GM18867 (cell line): ENCODE data around the gene ANP32A.
"Not testable (repeated sequence)": the region's sequence is repeated elsewhere in the genome, so short reads cannot be mapped to it uniquely, and the experiment has no call there.

Experiments
- ATAC-seq: cut with Tn5 transposase; IDR thresholded peaks from one replicate; pipeline ENCODE4 v1.9.1; 2021; ENCODE audit warnings: mild to moderate bottlenecking, moderate library complexity; ENCODE audit not compliant: unreplicated experiment

The ANP32A gene

GRCh38 chr15:68820295-68821189 is at the start of gene ANP32A:
Gene ANP32A (minus strand): TSS chr15:68820895. CDS start chr15:68820751, 144 bp downstream.
- ATAC-seq: peak; percentile 59

DNA sequence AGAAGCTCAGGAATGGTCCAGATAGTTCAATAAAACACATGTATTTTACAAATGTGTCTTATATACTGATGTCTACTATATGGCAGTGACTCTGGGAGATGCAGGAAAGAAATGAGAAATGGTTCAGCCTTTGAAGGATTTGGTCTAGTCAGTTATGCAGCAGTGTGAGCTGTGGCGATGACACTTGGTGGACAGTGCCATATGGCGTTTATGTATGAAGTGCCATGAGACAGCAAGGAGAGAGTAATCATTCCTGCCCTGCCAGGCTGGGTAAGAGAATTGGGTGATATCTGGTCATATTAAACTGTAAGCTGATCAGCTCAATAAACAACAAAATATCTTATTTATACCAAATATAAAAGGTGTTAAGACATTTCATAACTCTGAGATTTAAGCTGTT is 47.6 kb upstream of the ANP32A start:
- ATAC-seq: no peak

GRCh38 chr15:68862415-68862814 is 41.7 kb upstream of the ANP32A start:
- no peak for ATAC-seq

GRCh38 chr15:68858666-68859065 is 38.0 kb upstream of the ANP32A start:
- not testable (repeated sequence) for ATAC-seq

DNA sequence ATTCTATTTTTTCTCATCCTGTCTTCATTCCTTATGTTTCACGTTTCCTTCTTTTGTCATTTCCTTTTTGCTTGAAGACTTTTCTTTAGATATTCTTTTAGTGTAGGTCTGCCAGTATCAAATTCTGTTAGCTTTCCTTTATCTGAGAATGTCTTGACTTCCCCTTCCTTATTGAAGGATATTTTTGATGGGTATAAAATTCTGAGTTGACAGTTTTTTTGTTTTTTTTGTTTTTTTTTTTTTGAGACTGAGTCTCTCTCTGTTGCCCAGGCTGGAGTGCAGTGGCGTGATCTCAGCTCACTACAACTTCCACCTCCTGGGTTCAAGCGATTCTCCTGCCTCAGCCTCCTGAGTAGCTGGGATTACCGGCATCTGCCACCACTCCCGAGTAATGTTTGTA is 36.7 kb upstream of the ANP32A start:
- not testable (repeated sequence) for ATAC-seq

DNA sequence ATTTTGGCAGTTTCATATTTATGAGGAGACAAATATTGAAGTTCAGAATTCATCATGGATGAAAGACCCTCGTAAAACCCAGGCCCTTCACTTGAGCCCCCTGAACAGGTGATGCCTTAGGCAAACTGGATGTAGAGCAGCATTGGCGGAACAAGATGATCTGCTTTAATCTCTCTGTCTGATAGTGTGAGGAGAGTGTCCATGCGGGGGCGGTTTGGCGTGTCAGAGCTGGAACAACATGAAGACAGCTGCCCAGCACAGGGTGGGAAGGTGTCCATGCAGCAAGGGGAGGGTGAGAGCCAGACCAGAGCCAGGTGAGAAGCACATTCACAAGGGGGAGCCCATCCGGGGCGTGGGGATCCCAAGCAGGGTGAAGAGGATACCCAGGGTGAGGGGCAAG is 31.8 kb upstream of the ANP32A start:
- ATAC-seq: no peak

DNA sequence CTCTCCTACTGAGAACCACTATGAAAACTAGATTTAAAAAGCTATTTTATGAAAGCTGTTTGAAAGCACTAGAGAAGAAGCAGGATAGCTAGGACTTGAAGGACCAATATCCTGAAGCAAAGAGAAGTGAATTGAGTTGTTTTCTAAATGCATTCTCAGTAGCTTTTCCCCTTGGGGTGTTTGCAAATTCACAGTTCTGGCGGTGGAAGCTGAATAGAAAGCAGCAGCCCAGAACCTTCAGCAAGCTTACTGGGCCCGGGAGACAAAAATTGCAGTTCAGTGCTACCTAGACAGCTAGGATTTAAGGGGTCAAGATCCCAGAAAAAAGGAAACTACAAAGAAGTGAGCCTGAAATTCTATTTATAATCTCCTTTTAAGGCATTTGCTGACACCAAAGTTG is 31.3 kb upstream of the ANP32A start:
- ATAC-seq: no peak

GRCh38 chr15:68849497-68849896 is 28.8 kb upstream of the ANP32A start:
- ATAC-seq: no peak

DNA sequence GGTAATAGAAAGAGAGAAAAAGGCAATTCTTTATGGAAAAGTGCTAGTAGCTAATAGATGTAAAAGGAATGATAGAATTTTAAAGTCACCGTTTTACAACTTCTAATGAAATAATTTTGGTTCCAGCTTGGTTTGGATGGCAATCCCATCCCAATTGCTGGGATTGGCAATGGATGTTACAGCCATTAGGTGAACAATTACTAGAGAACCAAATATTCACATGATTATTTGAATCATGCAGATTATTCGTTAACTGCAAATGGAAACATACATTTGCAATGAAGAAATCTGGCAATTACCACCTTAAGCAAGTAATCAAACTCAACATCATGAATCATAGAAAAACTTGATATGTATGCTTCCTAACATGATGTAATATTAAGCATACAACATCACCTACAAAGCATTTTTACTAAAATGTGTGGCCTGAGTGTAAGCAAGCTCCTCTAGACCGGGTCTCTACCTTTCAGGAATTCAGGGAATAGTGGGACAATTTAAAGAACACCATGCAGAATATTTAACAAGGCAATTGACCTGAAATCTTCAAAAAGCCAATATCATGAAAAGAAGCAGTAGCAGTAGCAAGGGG is 26.2 kb upstream of the ANP32A start:
- ATAC-seq: no peak

DNA sequence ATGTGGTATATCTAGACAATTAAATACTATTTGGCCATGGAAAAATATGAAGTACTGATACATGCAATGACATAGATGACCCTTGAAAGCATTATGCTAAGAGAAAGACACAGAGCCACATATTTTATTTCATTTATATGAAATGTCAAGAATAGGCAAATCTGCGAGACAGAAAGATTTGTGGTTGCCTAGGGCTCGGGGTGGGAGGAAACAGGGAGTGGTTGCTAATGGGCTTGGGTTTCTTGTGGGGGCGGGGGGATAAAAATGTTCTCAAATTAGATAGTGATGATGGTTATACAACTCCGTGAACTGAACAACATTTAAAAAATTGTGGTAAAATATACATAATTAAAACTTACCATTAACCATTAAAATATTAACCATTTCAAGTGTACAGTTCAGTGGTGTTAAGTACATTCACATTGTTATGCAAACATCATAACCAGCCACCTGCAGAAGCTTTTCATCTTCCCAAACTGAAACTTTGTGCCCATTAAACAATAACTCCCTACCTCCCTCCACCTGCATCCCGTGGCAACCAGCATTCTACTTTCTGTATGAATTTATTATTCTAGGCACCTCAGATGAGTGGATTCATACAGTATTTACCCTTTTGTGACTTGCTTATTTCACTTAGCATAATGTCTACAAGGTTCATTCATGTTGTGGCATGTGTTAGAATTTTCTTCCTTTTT is 24.3 kb upstream of the ANP32A start:
- ATAC-seq: no peak

DNA sequence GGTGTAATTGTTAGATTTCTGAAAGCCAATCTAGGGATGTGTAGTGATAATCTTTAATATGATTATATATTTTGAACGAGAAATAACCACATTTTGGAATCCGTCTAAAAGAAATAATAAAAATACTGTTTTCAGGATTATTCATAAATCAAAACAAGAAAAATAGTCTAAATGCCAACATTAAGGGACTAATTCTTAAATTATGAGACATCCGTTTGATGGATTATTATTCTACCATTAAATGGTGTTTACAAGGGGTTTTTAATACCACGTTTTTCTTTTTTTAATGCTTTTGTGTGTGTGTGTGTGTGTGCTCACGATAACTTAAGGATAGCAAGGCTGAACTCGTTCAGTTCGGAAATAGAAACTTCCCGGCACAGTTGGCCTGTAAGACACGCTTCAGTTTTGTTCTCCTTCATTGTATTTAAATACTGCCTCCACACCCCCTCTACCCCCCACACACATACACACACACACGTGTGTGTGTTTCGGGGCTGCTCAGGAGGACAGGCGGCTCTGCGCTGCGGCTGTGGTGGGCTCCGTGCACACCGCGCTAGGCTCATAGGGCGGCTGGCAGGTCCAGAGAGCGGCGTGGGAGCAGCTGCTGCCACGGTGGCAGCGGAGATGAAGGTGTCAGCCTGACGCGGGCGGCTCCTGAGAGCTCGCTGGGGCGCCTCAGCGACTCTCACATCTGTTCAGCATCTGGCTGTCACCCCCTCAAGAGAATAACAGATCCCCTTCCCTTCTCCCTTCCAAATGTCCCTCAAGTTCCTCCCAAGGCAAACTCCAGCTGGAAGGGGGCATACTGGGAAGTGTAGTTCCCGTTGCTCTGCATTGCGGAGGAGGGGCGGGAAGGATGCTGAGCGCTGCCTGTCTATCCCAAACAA is 23.0 kb upstream of the ANP32A start:
- no peak for ATAC-seq

DNA sequence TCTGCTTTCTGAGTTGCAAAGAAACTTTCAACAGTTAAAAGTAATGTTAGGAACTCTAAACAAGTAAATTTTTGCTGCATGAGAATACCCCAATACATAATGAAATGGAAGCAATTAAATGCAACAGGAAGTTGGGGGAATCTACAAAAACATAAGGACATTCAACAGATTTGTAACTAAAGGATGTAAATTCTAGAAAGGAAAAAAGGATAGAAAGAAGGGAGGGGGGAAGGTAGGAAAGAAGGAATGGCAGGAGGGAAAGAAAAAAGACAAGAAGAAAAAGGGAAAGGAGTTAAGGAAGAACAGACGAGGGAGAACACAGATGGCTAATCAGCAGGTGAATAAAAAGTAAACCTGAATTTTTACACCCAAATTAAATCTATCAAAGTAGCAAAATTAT is 22.3 kb upstream of the ANP32A start:
- no peak for ATAC-seq

DNA sequence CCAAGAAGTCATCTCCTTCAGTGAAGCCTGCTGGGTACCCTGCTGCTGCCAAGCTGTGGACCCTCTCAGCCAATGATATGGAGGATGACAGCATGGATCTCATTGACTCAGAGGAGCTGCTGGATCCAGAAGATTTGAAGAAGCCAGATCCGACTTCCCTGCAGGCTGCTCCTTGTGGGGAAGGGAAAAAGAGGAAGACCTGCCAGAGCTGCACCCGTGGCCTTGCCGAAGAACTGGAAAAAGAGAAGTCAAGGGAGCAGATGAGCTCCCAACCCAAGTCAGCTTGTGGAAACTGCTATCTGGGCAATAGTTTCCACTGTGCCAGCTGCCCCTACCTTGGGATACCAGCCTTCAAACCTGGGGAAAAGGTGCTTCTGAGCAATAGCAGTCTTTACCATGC is 13.7 kb upstream of the ANP32A start:
- ATAC-seq: no peak

- no peak for ATAC-seq
These were observed 13.1 kb upstream of the ANP32A start for GRCh38 chr15:68833700-68834331.

DNA sequence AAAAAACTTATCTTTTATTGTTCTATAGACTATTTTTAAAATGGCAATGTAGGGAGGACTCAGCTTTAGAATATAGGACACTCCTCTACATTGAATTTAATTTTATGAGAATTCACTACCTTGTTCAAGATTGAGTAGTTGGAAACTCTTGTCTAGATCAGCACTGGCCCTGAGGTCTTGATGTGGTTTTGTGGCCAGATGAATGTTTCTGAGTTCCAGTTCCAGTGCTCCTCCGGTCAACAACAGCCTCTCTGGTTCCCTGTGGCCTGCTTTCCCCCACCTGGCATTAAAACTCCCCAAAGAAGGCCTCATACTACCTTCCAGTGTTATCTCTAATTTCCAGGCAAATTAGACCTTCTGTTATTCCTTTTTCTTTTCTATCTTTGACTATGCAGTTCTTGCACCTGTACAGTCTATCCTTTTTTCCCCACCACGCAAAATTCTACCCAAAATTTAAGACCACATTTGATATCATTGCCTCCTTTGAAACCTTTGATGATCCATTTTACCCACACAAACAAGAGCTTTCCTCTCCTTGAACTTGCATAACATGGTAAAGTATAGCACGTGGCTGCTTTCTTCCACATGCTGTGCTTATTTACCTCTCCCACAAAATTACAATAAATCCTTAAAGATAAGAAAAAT is 9.6 kb upstream of the ANP32A start:
- ATAC-seq: no peak

- no peak for ATAC-seq
These were observed 8.4 kb upstream of the ANP32A start for GRCh38 chr15:68829068-68829467.

DNA sequence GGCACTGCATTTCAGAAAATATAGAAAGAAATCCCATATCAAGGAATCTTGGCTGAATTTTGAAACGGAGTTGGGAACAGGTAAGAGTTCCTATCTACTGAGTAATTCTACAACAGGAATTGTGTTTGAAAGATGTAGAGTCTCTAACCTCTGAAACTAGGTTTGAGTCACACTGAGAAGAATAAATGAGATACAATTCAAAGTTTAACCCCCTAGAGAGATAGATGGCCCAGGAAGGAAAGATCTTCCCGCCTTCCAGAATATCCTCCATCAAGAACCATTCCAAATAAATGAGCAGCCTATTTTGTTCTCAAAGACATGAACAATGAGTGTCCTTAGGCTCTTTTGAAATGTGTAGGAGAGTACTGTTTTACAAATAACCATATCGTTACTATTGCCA is 2.9 kb upstream of the ANP32A start:
- ATAC-seq: no peak

DNA sequence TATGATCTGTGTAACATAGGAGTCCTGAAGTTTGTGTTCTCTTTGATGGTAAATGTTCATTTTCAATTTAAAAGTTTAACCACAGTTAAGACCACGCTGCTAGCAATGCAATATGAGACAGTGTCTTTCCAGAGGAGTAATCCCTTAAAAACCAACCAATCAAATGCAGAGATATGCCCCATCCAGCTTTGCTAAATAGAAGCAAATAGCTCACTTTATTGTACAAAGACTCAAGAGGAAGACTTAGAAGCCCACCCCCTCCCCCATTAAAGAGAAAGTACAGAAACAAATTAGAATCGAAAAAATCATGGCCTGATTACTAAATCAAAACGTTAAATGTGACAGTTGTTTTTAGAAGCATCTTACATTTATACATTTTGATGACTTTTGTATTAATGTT is 2.1 kb upstream of the ANP32A start:
- ATAC-seq: no peak

GRCh38 chr15:68821841-68822381 is 1.2 kb upstream of the ANP32A start:
- ATAC-seq: no peak
